Loucy (cell line): Measurements from ENCODE around the gene IFT80.

Experiments used
- H2AFZ ChIP-seq: fragments of 200-600 bp; sonication (generic); 2 replicates; pipeline ENCODE4 v1.6.0; 2016; ENCODE audit warnings: antibody characterized with exemption, mild to moderate bottlenecking, low read length, moderate library complexity
- H3F3A ChIP-seq: fragments of 200-600 bp; 2 replicates; pipeline ENCODE4 v1.6.0; 2016; ENCODE audit warnings: antibody characterized with exemption, low read depth, mild to moderate bottlenecking
- H3K27me3 ChIP-seq: fragments of 200-600 bp; sonication (generic); 2 replicates; pipeline ENCODE4 v1.6.1; 2014; ENCODE audit warnings: low read length, mild to moderate bottlenecking; ENCODE audit not compliant: insufficient read depth, poor library complexity, severe bottlenecking
- H3K36me3 ChIP-seq: fragments of 200-600 bp; sonication (generic); 2 replicates; pipeline ENCODE4 v1.6.1; 2016; ENCODE audit warnings: low read length; ENCODE audit not compliant: insufficient read depth
- H3K4me1 ChIP-seq: fragments of 200-600 bp; sonication (generic); 2 replicates; pipeline ENCODE4 v1.5.1; 2014; ENCODE audit warnings: low read length, mild to moderate bottlenecking; ENCODE audit not compliant: insufficient read depth, poor library complexity, severe bottlenecking
- H3K4me2 ChIP-seq: fragments of 200-600 bp; sonication (generic); 2 replicates; pipeline ENCODE4 v1.6.0; 2014; ENCODE audit warnings: antibody characterized with exemption, low read length, low read depth, mild to moderate bottlenecking; ENCODE audit not compliant: poor library complexity, severe bottlenecking
- H3K4me3 ChIP-seq: fragments of 200-600 bp; sonication (generic); 2 replicates; pipeline ENCODE4 v1.5.1; 2014; ENCODE audit warnings: low read length, mild to moderate bottlenecking, mixed read lengths; ENCODE audit not compliant: poor library complexity, severe bottlenecking
- H3K79me2 ChIP-seq: fragments of 200-600 bp; sonication (generic); 2 replicates; pipeline ENCODE4 v1.6.1; 2014; ENCODE audit warnings: low read length; ENCODE audit not compliant: insufficient read depth
- H3K9ac ChIP-seq: fragments of 200-600 bp; sonication (generic); 2 replicates; pipeline ENCODE4 v1.6.0; 2014; ENCODE audit warnings: mild to moderate bottlenecking, low read depth, low read length, moderate library complexity; ENCODE audit not compliant: poor library complexity, severe bottlenecking
- H3K9me2 ChIP-seq: fragments of 200-600 bp; sonication (generic); replicated peaks from 2 replicates; pipeline ENCODE4 v1.6.1; 2016; ENCODE audit warnings: low read depth, low read length, mixed read lengths
- H3K9me3 ChIP-seq: fragments of 200-600 bp; sonication (generic); 2 replicates; pipeline ENCODE4 v1.6.1; 2014; ENCODE audit warnings: mild to moderate bottlenecking, antibody characterized with exemption, low read length, low read depth; ENCODE audit not compliant: insufficient read depth
- H4K20me1 ChIP-seq: fragments of 200-600 bp; sonication (generic); 2 replicates; pipeline ENCODE4 v1.6.0; 2014; ENCODE audit warnings: antibody characterized with exemption, low read length, mild to moderate bottlenecking; ENCODE audit not compliant: insufficient read depth, poor library complexity, severe bottlenecking
- EZH2phosphoT487 ChIP-seq: fragments of 200-600 bp; IDR thresholded peaks from 2 replicates; pipeline ENCODE4 v1.6.1; 2018; ENCODE audit warnings: antibody characterized with exemption, mild to moderate bottlenecking, moderate library complexity, borderline replicate concordance
- TF ChIP-seq, protein P1 (sequence below): fragments of 200-600 bp; sonication (generic); conservative IDR thresholded peaks from 2 replicates; pipeline ENCODE4 v1.5.1; 2014; ENCODE audit warnings: mild to moderate bottlenecking, antibody characterized with exemption, low read length

The IFT80 gene

DNA sequence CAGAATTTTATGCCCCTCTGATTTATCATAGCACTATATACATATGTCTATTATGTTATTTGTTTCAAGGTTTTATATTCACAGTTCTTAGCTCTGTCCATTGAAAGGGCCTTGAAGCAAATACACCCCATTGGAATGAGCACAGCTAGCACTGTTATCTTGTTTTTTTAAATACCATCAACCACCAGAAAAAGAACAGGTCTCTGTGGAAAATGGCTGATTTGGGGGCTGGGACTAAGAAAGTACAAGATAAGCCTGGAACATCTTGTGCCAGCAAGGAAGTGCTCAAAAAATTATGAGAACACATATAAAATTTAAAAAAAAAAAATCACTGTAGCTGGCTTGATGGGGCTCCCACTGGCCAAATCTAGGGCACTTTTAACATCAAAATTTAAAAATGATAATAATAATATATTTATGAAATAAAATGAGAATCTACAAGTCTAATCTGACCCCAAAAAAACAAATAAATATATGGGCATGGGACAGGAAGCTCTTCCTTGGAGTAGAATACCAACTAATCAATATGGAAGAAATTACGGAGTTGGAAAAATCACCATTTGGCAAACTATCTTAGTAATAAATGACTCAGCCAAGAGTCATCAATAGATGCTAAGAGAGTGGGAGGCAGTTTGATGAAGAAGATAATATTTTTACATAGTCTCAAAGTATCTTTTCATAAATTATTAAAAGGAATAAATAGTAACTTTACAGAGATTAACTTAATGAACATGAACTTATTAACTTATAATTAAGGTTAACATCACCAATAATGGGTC lies 20.5 kb downstream of the IFT80 start:
- Histone ChIP-seq H3K4me2 (no peak overlapping the region), H3K9me3 (no peaks in the 10 kb centered on the region), H3K9me2 (no peaks in the 10 kb centered on the region), H3K4me1 (no peaks in the 10 kb centered on the region), H3K4me3 (no peak overlapping the region), H3K9ac (no peak overlapping the region), H4K20me1 (no peaks in the 10 kb centered on the region), H3F3A (no peaks in the 10 kb centered on the region), H3K27me3 (no peaks in the 10 kb centered on the region), H2AFZ (no peak overlapping the region), H3K79me2 (no peaks in the 10 kb centered on the region), H3K36me3 (peaks cover 7% of the 10 kb centered on the region; the same call in 1 of the 2 replicates)
- no peak for TF ChIP-seq EZH2phosphoT487
- TF ChIP-seq, protein P1, sequence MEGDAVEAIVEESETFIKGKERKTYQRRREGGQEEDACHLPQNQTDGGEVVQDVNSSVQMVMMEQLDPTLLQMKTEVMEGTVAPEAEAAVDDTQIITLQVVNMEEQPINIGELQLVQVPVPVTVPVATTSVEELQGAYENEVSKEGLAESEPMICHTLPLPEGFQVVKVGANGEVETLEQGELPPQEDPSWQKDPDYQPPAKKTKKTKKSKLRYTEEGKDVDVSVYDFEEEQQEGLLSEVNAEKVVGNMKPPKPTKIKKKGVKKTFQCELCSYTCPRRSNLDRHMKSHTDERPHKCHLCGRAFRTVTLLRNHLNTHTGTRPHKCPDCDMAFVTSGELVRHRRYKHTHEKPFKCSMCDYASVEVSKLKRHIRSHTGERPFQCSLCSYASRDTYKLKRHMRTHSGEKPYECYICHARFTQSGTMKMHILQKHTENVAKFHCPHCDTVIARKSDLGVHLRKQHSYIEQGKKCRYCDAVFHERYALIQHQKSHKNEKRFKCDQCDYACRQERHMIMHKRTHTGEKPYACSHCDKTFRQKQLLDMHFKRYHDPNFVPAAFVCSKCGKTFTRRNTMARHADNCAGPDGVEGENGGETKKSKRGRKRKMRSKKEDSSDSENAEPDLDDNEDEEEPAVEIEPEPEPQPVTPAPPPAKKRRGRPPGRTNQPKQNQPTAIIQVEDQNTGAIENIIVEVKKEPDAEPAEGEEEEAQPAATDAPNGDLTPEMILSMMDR = no peak

DNA sequence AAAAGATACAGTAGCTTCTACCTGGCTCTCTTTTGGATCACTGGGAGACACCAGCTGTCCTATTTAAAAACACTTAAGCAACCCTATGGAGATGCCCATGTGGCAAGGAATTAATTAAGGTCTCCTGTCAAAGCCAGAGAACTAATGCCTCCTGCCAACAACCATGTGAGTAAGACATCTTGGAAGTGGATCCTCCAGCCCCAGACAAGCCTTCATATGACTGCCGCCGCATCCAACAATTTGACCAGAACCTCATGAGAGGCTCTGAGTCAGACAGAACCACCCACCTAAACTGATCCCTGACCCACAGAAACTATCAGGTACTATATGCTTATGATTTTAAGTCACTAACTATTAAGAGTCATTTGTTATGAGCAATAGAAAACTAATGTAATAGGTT lies 22.3 kb downstream of the IFT80 start:
- Histone ChIP-seq H3K27me3 (no peaks in the 10 kb centered on the region), H3K9ac (no peak overlapping the region), H3K9me3 (no peaks in the 10 kb centered on the region), H3K4me1 (no peaks in the 10 kb centered on the region), H2AFZ (no peak overlapping the region), H3K4me3 (no peak overlapping the region), H3K4me2 (no peak overlapping the region), H3K36me3 (peaks cover 7% of the 10 kb centered on the region; the same call in 1 of the 2 replicates), H3K9me2 (no peaks in the 10 kb centered on the region), H3F3A (no peaks in the 10 kb centered on the region), H4K20me1 (no peaks in the 10 kb centered on the region), H3K79me2 (no peaks in the 10 kb centered on the region)
- no peak for TF ChIP-seq EZH2phosphoT487
- TF ChIP-seq, protein P1 = no peak

DNA sequence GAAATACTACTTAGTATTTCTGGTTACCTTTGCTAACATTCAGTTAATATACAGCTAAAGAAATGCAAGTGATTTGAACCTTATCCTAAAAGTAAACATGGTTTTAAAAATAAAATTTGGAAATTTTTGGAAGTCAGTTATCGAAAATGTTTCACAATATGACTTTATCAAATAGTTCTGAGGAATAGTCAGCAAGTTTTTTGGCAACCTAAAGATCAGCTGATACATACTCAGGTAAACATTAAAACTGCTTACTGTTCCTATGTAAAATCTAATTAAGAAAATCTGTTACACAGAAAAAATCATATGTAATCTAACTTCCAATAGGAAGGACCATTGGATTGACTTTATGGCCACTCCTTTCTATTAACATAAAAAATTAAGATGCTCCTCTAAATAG lies 24.1 kb downstream of the IFT80 start:
- peaks cover 4% of the 10 kb centered on the region for H3K4me1 ChIP-seq
- H3K4me3 ChIP-seq = no peak overlapping the region
- no peaks in the 10 kb centered on the region for H3F3A ChIP-seq
- peaks cover 7% of the 10 kb centered on the region; the same call in 1 of the 2 replicates for H3K36me3 ChIP-seq
- H3K27me3 ChIP-seq = no peaks in the 10 kb centered on the region
- no peak overlapping the region for H3K9ac ChIP-seq
- no peaks in the 10 kb centered on the region for H4K20me1 ChIP-seq
- no peak for TF ChIP-seq EZH2phosphoT487
- TF ChIP-seq, protein P1 = no peak
- H3K9me3 ChIP-seq = no peaks in the 10 kb centered on the region
- H3K9me2 ChIP-seq = no peaks in the 10 kb centered on the region
- H2AFZ ChIP-seq = no peak overlapping the region
- no peaks in the 10 kb centered on the region for H3K79me2 ChIP-seq
- no peak overlapping the region for H3K4me2 ChIP-seq
